ENCODE data around the gene SLC13A3. TPM values are rescaled to one million over a fixed set of nuclear protein-coding genes. Genes with fewer than 3 reads are reported as not detected.

SLC13A3 gene
- total RNA-seq, 1 experiment from 2014 or later: 17.5 TPM

- H4K5ac ChIP-seq (ENCODE audit: insufficient read length, low read depth, low read length): no peak overlapping the region
- H2BK12ac ChIP-seq (ENCODE audit: insufficient read length, low read depth, low read length): no peak overlapping the region
- no peaks in the 10 kb centered on the region for H4K20me1 ChIP-seq (ENCODE audit: control insufficient read depth, insufficient read depth, insufficient read length)
- no peak overlapping the region for H2BK5ac ChIP-seq (ENCODE audit: insufficient read length, low read length)
- no peaks in the 10 kb centered on the region for H3K9me3 ChIP-seq (ENCODE audit: control insufficient read depth, low read depth, low read length)
- no peak overlapping the region for H4K8ac ChIP-seq (replicated peaks; ENCODE audit: insufficient read length, low read depth, low read length)
- H2AFZ ChIP-seq (ENCODE audit: low read length): no peak overlapping the region
- no peak overlapping the region for H3K27ac Mint-ChIP-seq
- H3K4ac ChIP-seq (ENCODE audit: low read depth, low read length): no peak overlapping the region
- no peak overlapping the region for H3K56ac ChIP-seq (ENCODE audit: insufficient read length, low read depth, low read length)
- H2BK120ac ChIP-seq (ENCODE audit: low read depth, low read length, poor library complexity, severe bottlenecking): no peak overlapping the region
- H3K4me3 Mint-ChIP-seq: no peak overlapping the region
- H3K79me1 ChIP-seq (ENCODE audit: insufficient read depth, low read depth, low read length, poor library complexity, severe bottlenecking): no peaks in the 10 kb centered on the region
- no CpG with 5 or more reads among the region's 3 CpGs for WGBS (ENCODE audit: extremely low coverage, insufficient read length, low lambda C conversion rate)
- no peaks in the 10 kb centered on the region; a peak in 1 of 7 replicates for H3K36me3 Mint-ChIP-seq (ENCODE audit: insufficient read depth in 1 of 3, low read depth in 3 of 3)
- peaks cover 0 to 2% of the 10 kb centered on the region in 2 experiments; a peak in 4 of 5 replicates for H3K9me3 Mint-ChIP-seq
- no peak overlapping the region for H3K23ac ChIP-seq (ENCODE audit: insufficient read length, low read depth, low read length)
- H3T11ph ChIP-seq (ENCODE audit: low read length): no peak overlapping the region
- no peak overlapping the region for H2AK5ac ChIP-seq (ENCODE audit: insufficient read length, low read length)
- no peak overlapping the region for H3K9ac ChIP-seq (ENCODE audit: extremely low read depth, insufficient read length, low read length)
- H3K79me2 ChIP-seq (ENCODE audit: insufficient read depth, low read length): no peaks in the 10 kb centered on the region
- no peak overlapping the region for H2BK15ac ChIP-seq (ENCODE audit: low read depth, low read length)
- H3K4me1 ChIP-seq (ENCODE audit: insufficient read depth, low read length): no peaks in the 10 kb centered on the region
- no peak overlapping the region for H3K18ac ChIP-seq (ENCODE audit: insufficient read length, low read depth, low read length)
- H3K27ac ChIP-seq (ENCODE audit: insufficient read length, low read depth, low read length): no peak overlapping the region
- H3K27me3 Mint-ChIP-seq (ENCODE audit: low read depth): no peaks in the 10 kb centered on the region
- peaks cover 5 to 28% of the 10 kb centered on the region in 2 experiments for H3K4me1 Mint-ChIP-seq
- no peak for DNase-seq
- no peak for TF ChIP-seq CTCF (conservative IDR thresholded peaks at IDR 0.05)
- H4K91ac ChIP-seq (ENCODE audit: insufficient read length, low read depth, low read length): no peak overlapping the region
- no peak overlapping the region for H3K14ac ChIP-seq (ENCODE audit: insufficient read depth, low read length)
- H3K27me3 ChIP-seq (ENCODE audit: insufficient read depth, low read length): no peaks in the 10 kb centered on the region
- no peaks in the 10 kb centered on the region for H3K23me2 ChIP-seq (ENCODE audit: insufficient read length, low read depth, low read length, poor library complexity, severe bottlenecking)
- no peak overlapping the region for H3K4me2 ChIP-seq (ENCODE audit: insufficient read depth, insufficient read length, low read length)
- H2BK20ac ChIP-seq (ENCODE audit: low read depth, low read length, poor library complexity, severe bottlenecking): no peak overlapping the region
These were observed 44.6 kb upstream of the SLC13A3 start for GRCh38 chr20:46695892-46696291.

Data from H9 (cell line).